Effector CD4-positive, alpha-beta T cell (primary cell): ENCODE measurements around the gene FGF14.

Experiments
- DNase-seq: peaks from one replicate; pipeline ENCODE4 v3.0.0-alpha.2; 2020

Gene FGF14

DNA sequence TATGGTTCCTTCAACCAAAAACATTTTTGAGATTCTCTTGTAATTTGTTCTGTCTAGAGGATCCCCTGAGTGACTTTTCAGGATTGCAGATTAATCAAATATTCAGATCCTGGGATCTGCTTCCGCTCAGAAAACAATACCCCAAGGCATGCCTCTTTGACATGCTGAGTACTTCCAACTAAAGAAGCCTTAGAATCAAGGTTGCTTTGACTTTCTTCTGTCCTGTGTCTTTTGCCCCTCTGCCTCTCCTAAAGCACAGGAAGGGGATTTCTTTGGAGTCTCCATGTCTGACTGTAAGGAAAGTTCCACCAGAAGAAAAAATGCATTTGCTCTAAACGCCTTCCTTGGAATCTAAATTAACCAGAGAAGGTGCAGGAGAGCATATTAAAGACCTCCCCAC, 431.5 kb downstream of the FGF14 start:
- no peak for DNase-seq

DNA sequence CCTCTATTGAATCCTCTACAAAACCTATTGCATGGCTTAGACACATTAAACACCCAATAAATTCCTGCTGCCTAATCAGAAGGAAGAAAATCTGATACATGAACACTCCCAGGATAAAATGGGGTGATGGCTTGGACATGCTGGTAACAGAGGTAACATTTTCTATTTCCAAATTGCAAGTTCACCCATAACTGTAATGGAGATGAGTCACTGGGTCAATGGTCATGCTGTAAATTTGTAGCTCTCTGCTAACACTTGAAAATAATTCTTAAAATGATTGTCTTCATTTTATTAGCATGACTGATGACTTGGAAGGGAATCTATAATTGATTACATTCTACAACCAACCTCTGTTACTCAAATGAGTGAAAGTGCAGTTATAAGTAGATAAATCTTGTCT, 434.1 kb downstream of the FGF14 start:
- no peak for DNase-seq

DNA sequence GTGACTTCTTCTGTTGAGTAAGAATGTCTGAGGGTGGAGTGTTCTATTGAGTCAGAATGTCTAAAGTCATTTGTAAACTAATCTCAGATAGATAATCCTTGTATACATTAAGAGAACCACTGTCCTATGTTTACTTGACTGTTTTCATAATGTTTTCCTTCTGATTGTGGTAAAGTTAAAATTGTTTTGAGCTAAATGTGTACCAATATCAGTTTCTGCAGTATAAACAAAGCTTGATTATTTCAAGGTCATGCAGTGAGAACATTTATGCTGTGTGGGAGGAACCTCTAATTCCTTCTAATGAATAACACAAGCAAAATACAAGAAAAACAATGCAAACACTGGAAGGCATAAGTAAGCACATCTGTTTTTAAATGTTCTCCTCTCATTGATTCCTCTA, 434.6 kb downstream of the FGF14 start:
- DNase-seq: no peak

DNA sequence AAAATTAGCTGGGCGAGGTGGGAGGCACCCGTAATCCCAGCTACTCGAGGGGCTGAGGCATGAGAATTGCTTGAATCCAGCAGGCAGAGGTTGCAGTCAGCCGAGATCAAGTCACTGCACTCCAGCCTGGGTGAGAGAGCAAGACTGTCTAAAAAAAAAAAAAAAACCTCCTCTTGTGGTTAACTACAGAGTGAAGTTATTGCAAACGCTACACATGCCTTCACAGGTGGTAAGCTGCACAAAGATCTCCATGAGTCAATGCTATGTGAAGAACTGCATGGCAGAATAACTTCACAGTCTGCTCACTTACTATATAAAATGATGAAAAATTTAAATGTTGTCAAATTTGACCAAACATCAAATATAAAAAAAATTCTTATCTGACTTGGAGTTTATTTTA, 436.8 kb downstream of the FGF14 start:
- no peak for DNase-seq

DNA sequence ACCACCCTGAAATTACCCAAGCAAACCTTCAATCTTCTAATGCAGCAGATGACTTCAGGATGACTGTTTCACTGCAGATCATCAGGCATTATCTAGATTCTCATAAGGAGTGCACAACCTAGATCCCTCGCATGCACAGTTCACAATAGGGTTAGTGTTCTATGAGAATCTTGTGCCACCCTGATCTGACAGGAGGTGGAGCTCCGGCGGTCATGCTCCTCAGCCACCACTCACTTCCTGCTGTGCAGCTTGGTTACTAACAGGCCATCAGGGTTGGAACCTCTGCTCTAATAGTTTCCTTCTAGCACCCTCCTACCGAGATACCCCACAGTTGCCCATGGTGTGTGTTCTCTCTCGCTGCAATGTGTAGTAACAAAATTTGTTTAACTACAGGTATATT, 442.8 kb downstream of the FGF14 start:
- DNase-seq: no peak

DNA sequence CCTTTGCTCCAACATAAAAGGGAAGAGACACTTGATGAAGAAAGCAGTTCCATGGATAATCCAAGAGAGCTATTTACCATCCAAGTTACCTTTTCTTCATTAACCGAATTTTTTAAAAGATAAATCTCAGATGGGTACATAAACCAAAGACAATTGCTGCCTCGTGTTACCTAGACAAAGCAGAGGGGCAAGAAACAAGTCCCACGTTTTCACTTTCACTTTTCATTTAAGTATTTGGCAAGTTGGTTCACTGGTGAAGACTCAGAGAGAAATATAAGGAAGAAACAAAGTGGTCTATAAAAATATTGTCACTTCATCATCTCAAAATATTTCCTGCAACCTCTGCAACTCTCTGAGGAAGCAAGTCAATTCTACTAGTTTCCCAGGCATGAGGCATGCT, 446.1 kb downstream of the FGF14 start:
- DNase-seq: no peak

DNA sequence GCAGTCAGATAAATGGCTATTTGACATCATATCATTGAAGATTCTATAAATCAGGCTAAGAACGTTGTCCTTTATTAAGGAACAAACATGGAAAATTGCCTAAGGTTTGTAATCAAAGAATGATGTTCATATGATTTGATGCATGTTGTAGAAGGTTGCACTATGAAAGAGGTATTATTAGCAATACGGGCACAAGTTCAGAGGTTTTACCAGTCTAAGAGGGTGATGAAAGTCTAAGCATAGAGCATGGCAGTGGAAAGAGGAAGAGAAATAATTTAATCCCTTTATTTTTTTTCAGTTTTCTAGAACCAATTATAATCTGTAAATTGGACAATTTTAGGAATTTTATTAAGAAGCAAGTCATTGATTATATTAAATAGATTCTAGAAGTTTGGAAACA, 450.7 kb downstream of the FGF14 start:
- no peak for DNase-seq

DNA sequence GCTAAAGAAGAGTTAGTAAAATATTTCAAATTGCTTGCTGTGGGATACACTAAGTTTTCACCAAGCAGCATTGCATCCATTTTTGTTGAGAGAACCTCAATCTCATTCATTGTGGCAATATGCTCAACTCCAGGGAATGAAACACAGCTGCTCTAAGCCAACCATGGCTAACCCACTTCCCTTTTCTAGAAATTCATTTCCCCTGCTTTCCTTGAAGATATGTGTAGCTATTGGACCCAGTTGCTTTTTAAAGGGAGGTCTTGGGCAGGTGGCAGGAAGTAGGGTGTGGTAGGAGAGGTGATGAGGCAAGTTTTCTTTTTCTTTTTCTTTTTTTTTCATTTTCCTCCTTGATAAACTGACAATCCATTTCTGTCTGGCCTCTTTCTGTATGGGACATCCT, 452.2 kb downstream of the FGF14 start:
- no peak for DNase-seq

DNA sequence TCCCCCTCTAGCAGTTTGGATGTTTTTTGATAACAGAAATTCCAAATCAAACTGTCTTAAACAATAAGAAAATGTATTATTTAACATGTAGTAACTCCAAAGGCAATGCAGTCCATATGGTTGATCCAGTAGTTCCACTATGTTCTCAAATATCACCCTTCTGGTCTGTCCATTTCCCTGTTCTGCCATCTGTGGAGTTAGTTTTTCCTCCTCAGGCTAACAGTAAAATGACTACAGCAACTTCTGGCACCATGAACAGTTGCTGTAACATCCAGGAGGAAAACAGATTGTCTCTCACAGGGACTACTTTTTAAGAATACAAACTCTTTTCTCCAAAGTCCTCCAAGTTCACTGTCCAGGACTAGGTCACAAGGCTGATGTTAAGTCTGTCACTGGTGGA, 455.4 kb downstream of the FGF14 start:
- DNase-seq: no peak

DNA sequence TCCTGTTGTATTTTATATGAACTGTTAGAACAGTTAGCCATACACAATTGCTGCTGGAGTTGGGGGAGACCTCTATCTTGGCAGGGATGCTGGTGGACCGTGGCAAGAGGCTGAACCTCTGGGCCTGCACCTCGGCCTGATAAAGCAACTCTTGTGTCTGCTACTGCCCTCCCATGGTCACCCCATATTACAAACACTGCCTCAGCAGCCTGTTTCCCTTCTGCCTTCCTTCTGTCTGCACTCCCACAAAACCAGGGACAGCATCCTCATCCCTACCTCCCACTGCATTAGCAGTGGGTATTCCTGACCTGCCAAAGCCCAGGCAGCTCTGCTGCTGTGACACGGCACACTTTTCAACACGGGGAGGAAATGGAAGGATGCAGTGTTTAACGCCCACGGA, 456.4 kb downstream of the FGF14 start:
- DNase-seq: no peak

DNA sequence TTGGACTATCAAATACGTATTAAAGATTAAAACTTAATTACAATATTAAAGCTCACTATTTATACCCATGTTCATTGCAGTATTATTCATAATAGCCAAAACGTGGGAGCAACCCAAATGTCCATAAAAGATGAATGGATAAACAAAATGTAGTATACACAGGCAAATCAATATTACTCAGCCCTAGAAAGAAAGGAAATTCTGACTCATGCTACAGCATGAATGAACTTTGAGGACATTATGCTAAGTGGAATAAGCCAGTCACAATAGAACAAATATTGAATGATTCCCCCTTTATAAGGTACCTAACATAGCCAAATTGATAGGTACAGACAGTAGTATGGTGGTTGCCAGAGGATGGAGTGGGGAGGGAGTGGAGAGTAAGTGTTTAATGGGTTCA, 457.3 kb downstream of the FGF14 start:
- DNase-seq: no peak

DNA sequence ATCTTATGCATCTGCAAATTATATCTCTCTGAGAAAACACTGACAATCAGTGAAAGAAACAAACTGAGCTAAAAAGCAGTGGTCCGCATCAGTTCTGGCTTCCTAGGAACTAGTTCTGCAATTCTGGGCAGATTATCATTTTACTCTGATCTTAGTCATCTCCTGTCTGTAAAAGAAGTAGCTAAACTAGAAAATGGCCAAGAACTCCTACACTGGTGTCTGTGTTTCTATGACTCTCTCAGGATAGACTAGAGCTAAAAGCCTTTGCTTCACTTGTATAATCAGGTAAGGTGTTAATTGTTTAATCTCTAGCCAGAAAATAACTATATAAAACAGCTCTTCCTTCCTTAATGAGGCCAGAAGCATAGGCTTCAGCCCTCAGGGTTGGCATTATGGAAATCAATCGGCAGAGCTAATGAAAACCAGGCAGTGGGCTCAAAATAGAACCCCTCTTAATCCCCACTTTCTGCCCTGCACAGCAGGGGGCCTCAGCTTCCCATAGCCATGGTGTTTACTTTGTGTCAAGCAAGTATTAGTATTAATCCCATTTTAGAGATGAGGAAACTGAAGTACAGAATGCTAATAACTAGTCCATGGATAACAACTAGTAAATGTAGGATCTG, 459.2 kb downstream of the FGF14 start:
- no peak for DNase-seq

DNA sequence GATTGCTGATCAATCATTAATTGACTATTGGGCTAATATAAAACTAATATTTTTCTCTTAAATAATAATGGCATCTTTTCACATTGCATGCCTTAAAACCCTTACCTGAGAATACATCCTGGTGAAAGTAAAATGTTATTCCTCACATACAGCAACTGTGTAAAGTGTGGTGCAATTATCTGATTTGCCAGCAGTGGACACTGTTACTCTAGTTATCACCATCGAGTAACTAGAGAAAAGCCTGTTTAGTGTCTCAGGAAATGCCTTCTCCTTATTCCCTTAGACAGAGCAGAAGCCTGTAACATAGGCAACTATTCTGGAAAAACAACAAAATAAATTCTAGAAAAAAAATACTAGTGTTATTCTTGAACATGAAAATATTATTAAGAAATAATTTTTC, 459.8 kb downstream of the FGF14 start:
- DNase-seq: no peak

DNA sequence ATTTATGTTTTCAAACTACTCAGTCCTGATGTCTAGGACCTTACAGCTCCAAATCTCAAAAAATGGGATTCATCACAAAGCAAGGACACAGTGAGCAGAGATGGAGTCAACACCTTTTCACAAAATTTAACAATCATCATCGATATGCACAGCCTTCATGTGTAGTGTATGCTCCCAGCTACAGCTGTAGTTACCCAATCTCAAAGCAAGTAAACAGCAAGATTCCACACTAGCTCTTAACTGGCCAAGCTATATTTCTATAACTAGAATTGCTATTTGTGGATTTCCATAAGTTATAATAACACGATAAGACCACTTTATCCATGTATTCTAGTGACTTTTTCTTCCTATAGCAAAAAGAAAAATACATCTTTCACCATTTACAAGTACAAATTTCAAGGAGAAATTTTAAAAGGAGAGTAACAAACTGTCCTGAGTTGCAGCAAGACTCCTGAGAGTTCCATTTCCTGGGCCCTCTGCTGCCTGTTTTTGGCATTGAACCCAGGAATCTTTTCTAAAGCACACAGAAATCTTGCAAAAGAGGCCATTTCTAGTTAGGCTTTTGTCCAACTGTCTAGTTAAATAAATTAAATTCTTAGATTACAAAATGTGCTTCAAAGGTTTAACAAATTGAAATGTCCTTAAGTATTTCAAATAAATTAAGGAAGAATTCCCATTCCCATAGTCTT, 460.6 kb downstream of the FGF14 start:
- no peak for DNase-seq

DNA sequence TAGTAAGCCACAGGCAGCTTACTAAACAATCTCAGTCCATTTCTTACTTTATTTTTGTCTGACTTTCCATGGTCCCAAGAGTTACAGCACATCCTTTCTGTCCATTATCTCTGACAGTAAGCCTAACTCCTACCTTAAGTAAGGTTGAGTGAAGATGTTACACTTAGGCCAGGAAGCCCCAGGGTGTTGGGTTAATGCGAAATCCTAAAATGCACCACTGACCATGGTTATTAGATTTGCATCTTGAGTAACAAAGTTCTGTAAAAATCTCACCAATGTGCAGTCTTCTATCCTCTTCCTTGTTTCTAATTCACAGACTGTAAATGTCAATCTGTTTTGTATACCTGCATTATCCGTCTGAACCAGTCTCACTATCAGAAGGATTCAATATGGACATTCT, 462.5 kb downstream of the FGF14 start:
- no peak for DNase-seq

DNA sequence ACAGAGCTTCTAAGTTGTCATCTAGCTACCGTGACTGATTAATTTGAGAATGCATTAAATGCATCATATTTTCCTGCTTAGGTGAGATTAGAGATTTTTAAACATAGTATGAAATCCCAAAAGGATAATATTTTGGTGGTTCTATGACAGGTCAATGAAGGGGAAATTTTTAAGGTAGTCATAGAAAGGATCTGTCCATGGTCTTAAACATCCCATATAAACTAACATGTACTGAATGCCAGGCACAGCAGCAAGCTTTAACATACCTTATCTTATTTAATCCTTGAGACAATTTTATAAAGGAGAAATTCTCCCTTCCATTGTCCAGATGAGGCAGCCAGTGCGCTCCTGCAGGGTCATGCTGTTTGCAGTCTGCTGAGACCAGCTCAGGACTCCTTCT, 466.0 kb downstream of the FGF14 start:
- no peak for DNase-seq

DNA sequence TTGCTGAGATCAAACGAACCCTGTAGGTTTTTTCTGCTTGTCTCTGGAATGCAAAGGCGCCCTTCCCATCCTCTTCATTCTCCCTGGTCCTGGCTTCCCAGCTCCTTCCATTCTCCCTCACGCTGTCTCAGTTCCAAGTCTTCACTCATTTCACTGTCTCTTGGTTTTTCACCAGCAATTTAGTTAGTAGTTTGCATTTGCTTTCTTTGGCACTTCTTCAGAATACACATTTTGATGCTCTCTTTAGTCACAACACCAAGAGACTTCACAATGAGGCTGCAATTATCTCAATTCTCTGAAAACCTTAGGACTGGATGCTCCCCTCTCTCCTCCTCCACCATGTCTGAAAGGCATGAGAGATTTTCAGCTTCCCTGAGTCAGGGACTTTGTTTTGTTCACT, 470.7 kb downstream of the FGF14 start:
- DNase-seq: no peak

DNA sequence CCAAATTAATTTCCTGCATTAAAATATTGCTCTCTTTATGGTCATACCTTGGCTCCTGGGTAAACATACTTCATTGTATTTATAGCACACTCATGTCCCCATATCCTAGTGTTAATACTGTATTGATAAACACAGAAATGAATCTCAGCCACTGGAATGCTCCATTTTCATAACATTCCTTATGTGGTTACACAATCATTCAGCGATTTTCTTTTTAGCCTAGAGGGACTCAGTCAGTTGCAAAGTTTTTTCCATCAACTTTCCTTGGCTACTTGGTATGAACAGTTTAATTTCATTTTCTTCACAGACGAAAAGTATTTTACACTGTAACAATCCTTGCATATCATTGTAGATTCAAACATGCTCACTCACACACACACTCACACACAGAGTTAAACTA, 471.5 kb downstream of the FGF14 start:
- no peak for DNase-seq

DNA sequence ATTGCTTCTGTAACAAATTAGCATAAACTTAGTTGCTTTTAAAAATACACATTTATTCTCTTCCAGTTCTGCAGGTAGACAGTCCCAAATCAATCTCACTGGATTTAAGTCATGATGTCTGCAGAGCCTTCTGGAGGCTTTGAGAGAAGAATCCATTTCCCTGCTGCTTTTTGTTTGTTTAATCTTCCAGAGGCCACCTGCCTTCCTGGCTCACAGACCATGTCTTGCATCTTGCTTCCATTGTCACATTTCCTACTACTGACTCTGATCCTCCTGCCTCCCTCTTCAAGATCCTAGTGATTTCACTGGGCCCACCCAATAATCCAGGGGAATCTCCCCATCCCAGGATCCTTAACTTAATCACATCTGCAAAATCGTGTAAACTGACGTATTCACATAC, 476.1 kb downstream of the FGF14 start:
- no peak for DNase-seq

DNA sequence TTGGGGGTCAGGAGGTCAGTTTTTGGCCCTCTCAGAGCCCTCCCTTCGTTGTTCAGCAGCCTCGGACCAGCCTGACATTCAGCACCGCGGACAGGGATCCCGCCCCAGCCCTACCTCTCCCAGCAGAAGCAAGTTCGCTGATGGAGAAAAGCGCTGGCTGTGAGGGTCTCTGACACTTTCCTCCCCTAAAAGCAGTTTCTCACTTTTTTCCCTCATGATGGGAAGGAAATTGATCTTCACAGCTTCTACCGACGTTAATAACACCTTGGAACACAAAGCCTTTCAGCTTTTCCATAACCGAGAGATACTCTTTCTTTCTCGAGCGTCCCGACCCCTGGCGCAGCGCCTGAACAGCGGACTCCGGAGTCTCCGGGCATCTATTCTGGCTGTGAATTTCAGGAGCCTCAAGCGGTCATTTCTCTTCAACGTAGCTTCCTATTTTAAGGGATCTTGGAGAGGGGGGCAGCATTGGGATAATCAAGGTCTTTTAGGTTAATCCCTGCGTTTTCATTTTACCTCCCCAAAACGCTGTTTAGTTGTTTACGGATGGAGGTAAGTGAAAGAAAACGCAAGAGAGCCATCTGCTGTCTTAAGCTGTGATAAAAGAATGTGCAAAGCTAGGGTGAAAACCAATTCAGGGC, 482.2 kb downstream of the FGF14 start:
- no peak for DNase-seq

DNA sequence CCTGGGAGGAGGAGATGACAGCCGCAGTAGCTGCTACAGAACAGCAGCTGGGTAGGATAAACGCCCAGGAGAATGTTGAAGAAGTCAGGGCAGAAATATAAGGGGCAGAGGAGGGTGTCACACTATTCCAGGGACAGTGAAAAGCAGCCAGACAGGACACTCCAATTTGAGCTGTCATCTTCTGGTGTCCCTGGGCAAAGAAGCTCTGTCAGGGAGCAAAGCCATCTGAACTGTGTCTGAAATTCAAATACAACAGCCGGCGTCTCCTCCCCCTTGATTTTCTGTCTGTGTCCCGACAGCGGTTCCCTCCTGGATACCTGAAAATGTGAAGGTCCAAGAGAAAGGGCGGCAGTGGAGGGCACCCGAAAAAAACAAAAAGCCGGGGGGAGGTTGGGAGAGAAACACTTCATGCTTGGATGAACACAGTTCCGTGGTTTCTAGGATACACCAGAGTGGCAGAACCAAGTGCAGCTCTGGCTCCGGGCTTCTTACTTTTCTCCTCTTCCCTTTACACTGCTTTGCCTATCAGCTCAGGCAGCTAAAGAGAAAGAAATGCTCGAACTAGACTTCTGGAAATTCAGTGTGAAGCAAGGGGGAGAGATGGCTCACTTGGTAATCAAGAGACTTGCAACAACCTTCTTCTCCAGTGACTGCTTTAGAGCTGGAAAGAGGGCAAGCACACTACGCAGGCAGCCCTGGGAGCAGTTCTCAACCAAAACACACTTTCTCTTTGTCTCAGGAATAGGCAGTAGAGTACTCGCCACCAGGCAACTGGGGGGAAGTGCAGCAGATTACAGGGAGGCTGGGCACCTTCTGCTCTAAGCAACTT, 483.8 kb downstream of the FGF14 start:
- no peak for DNase-seq

DNA sequence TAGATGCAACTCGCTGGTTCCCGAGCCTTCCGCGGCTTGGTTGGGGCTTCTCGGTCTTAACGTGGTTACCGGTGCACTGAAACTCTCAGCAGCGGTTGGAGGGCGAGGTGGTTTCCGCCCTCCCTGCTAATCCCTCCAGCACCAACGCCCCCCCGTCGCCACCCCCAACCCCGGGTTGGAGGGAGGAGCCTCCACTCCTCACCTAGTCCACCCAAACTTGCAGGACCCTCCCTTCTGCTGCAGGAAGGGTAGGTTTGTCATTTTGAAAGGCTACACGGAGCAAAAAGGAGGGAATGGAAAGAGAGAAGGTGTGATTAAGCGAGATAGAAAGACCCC, 484.4 kb downstream of the FGF14 start:
- DNase-seq: no peak

DNA sequence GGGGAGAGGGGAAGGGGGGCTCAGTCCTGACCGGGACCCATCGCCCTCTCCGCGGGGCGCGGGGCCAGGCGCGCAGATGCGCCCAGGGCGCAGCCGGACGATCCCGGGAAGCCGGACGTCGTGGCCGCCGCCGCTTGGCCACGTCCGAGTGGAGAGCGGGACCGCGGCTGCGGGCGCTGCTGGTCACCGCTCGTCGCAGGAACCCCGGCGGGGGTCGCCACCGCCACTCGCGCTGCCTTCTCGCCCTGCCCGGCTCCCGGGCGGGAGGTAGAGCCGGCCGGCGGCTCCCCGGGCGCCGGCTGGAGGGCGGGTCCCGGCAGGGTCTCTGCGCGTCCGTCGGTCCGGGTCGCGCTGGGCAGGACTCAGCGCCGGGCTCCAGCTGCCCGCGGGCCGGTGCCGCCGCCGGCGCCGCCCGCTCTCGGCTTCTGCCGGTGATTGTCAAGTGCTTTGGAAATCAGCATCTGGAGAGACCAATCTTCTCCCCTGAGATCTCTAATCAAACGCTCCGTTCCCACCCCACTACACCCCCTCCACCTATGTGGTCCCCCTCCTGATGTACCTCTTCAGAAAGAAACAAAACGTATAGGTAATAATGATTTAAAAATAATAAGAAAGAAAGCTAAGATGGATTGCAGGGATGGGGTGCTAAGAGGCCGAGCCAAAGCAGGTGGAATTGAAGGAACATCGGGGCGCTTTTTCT, 484.9 kb downstream of the FGF14 start:
- no peak for DNase-seq
